ENCODE results near the gene ABCA3. TPM values are rescaled to one million over a fixed set of nuclear protein-coding genes. Genes with fewer than 3 reads are reported as not detected.
"Not testable (repeated sequence)": the region's sequence is repeated elsewhere in the genome, so short reads cannot be mapped to it uniquely, and the experiment has no call there.

ABCA3 gene
- total RNA-seq, result 0.43 and 0.97 TPM in 2 replicates

- TF ChIP-seq CTCF (IDR thresholded peaks at IDR 0.05; ENCODE audit: insufficient read depth, low read depth, low read length), result peak; percentile 88
- peak within 1 kb of the TSS; percentile 62 for H3K4me3 ChIP-seq (ENCODE audit: low read depth, low read length)
- peak; percentile 89 for DNase-seq (ENCODE audit: low read depth)
Measured at GRCh38 chr16:2340564-2341455, at the start of gene ABCA3. TSS of gene ABCA3 (minus strand) at chr16:2340728. CDS start at chr16:2326466, 14,262 bp downstream.

GRCh38 chr16:2388875-2389433 lies 48.4 kb upstream of the ABCA3 start:
- no peak for TF ChIP-seq CTCF (IDR thresholded peaks at IDR 0.05; ENCODE audit: insufficient read depth, low read depth, low read length)
- no peak overlapping the region for H3K4me3 ChIP-seq (ENCODE audit: low read depth, low read length)
- no peak for DNase-seq (ENCODE audit: low read depth)

- TF ChIP-seq CTCF (IDR thresholded peaks at IDR 0.05; ENCODE audit: insufficient read depth, low read depth, low read length), result no peak
Measured at GRCh38 chr16:2388139-2388874, 47.8 kb upstream of the ABCA3 start.

GRCh38 chr16:2386990-2387389 lies 46.5 kb upstream of the ABCA3 start:
- no peak overlapping the region for H3K4me3 ChIP-seq (ENCODE audit: low read depth, low read length)
- peak; percentile 29 for TF ChIP-seq CTCF (IDR thresholded peaks at IDR 0.05; ENCODE audit: insufficient read depth, low read depth, low read length)
- DNase-seq (ENCODE audit: low read depth), result no peak

More at GRCh38 chr16:2388139-2388874, 47.8 kb upstream of the ABCA3 start:
- DNase-seq (ENCODE audit: low read depth), result no peak
- no peak overlapping the region for H3K4me3 ChIP-seq (ENCODE audit: low read depth, low read length)

- not testable (repeated sequence) for H3K4me3 ChIP-seq (ENCODE audit: low read depth, low read length); DNase-seq (ENCODE audit: low read depth)
Measured at GRCh38 chr16:2385982-2386381, 45.5 kb upstream of the ABCA3 start.

GRCh38 chr16:2385190-2385836 lies 44.8 kb upstream of the ABCA3 start:
- no peak for TF ChIP-seq CTCF (IDR thresholded peaks at IDR 0.05; ENCODE audit: insufficient read depth, low read depth, low read length)
- H3K4me3 ChIP-seq (ENCODE audit: low read depth, low read length), result no peak overlapping the region
- no peak for DNase-seq (ENCODE audit: low read depth)

Data from fibroblast of villous mesenchyme (primary cell).